Thymus (tissue), 11 donors: ENCODE results near the gene GRIN3A. TPM values are rescaled to one million over a fixed set of nuclear protein-coding genes. Genes with fewer than 3 reads are reported as not detected.
A peak's percentile ranks its signal among the peaks of the same experiment; 100 is the strongest.
"Not testable (repeated sequence)": the region's sequence is repeated elsewhere in the genome, so short reads cannot be mapped to it uniquely, and the experiment has no call there.

Source experiments
- DNase-seq, 9 donors: peaks; one replicate each; pipeline ENCODE4 v3.0.0-alpha.2; 2013; ENCODE audit warnings: low spot score in 9 of 9, low read depth in 6 of 9, missing footprints in 1 of 9
- H3K27ac ChIP-seq, 2 donors: one replicate each; pipeline ENCODE4 v1.5.1; 2013; ENCODE audit warnings: control low read depth in 1 of 2, low read depth in 1 of 2, low read length in 1 of 2, mild to moderate bottlenecking in 1 of 2, moderate library complexity in 1 of 2
- H3K27me3 ChIP-seq, 2 donors: one replicate each; pipeline ENCODE4 v1.5.1; 2013; ENCODE audit warnings: low read length in 1 of 2; ENCODE audit not compliant: control insufficient read depth in 2 of 2, insufficient read depth in 1 of 2
- H3K36me3 ChIP-seq, 2 donors: one replicate each; pipeline ENCODE4 v1.5.1; 2013; ENCODE audit warnings: low read length in 1 of 2, mild to moderate bottlenecking in 1 of 2, moderate library complexity in 1 of 2; ENCODE audit not compliant: control insufficient read depth in 2 of 2, insufficient read depth in 2 of 2
- H3K4me1 ChIP-seq, 2 donors: one replicate each; pipeline ENCODE4 v1.5.1; 2013; ENCODE audit warnings: low read length in 2 of 2; ENCODE audit not compliant: control insufficient read depth in 2 of 2, insufficient read depth in 2 of 2
- H3K4me3 ChIP-seq, 2 donors: one replicate each; pipeline ENCODE4 v1.5.1; 2013; ENCODE audit warnings: low read length in 2 of 2, control low read depth in 1 of 2, mild to moderate bottlenecking in 1 of 2
- H3K9me3 ChIP-seq, 2 donors: one replicate each; pipeline ENCODE4 v1.5.1; 2013; ENCODE audit warnings: low read length in 1 of 2, mild to moderate bottlenecking in 1 of 2; ENCODE audit not compliant: control insufficient read depth in 2 of 2, insufficient read depth in 1 of 2
- WGBS: extraction: QIAGEN DNeasy Blood & Tissue Kit; methylation state at CpG from one replicate; pipeline ENCODE4 v1.1.7; 2013; 5-methylcytosine and 5-hydroxymethylcytosine counted together
- polyA plus RNA-seq: library from polyadenylated mRNA; stranded (reverse); fragments of 200-250 nt; gene quantifications from one replicate; pipeline ENCODE4 v1.2.3, GENCODE V29; 2013
- total RNA-seq: library from RNA; stranded (reverse); fragments of 120-200 nt; gene quantifications from one replicate; pipeline ENCODE4 v1.2.4, GENCODE V29; 2013
- donor health status: healthy.

GRIN3A gene
- total and polyA plus RNA-seq, 2 donors = 0.09 to 0.14 TPM

DNA sequence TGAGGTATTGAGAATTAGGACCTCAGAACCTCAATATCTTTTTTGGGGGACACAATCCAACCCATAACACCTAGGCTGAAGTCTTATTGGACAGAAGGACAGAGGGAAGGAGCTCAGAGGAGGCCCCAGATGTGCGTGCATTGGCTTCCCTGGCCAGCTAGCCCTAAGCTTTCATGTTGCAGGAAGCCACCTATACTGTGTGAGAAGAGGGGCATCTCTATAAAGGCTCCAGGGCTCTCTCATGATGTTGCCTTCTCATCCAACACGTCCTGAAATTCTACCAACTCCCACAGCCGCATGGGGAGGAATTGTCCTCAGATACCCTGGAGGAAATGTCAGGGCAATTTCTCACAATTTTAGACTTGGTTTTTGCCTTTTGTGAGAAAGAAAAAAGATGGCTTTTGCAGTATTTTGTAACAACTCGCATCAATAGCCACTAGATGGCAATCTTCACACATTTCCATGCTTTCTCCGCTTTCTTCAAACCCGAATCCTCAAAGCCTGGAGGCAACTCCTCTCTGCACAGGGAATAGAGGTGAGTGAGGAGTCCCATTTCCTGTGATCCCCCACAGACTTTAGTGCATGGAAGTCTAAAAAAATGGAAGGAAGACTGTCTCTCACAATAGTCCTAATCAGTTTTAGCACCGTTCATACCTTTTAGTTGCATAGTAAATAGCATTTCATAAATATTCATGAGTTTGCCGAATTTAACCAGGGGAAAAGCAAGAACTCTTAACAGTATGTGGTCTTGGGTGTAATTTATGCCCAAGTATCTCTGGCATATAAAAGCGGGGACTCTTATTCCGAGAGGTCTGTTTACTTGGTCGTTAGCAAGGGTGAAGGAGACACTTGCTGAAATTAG is 136.3 kb downstream of the GRIN3A start:
- Histone ChIP-seq H3K27me3 (no peaks in the 10 kb centered on the region), H3K4me3 (no peak overlapping the region), H3K36me3 (no peaks in the 10 kb centered on the region), H3K27ac (no peak overlapping the region), H3K9me3 (no peaks in the 10 kb centered on the region), H3K4me1 (no peaks in the 10 kb centered on the region)
- 36% methylated on average over 11 of the region's 11 CpGs for WGBS
- peak in 6 of 9 donors; percentile 2 to 41 (median 8) for DNase-seq

DNA sequence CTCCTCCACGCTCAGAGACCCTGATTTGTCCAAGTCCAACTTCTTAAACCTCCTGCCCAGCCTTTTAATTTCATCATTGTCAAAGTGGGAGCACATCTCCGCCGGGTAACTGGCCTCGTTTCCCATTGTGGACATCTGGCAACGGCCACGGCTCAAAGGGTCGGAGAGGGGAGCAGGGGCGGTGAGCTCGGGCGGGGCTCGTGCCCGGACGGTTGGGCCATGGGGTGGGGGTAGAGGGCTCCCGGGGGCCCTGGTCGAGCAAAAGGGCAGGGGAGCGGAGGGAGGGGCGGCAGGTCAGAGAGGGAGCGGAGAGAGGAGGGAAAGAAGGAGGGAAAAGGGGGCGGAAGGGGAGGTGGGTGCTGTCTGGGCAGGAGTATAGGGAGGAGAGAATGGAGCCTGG is 143.7 kb downstream of the GRIN3A start, which contains the start of gene PPP3R2:
Gene PPP3R2 (minus strand): TSS at position 174 of the 400 bp plus-strand sequence. CDS start 48 bp downstream, at position 126.
- Histone ChIP-seq H3K27ac (no peak within 1 kb of the TSS), H3K36me3 (no peaks in the 10 kb centered on the region), H3K4me1 (no peaks in the 10 kb centered on the region), H3K27me3 (no peaks in the 10 kb centered on the region), H3K4me3 (no peak within 1 kb of the TSS), H3K9me3 (no peaks in the 10 kb centered on the region)
- no peak for DNase-seq
- 96% methylated on average over 19 of the region's 19 CpGs for WGBS

DNA sequence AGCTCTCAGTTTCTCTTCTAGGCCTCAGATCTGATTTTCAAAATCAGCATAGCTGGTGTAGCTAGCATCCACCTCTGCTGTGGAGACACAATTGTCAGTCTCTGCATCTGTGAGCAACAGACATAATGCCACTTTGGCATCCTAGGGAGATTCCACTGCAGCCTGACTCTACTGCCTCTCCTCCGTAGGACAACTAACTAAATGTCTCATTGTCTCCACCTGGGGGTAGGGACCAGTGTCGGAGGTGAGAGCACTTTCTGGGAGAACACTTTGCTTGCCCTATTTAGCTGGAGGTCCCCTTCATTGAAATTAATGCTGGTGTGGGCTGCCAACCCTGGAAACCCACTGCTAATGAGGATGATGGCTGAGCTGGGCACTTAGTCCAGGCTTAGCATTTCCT is 145.1 kb downstream of the GRIN3A start:
- DNase-seq = no peak
- Histone ChIP-seq H3K27me3 (no peaks in the 10 kb centered on the region), H3K36me3 (no peaks in the 10 kb centered on the region), H3K4me1 (no peaks in the 10 kb centered on the region), H3K27ac (no peak overlapping the region), H3K9me3 (no peaks in the 10 kb centered on the region), H3K4me3 (no peak overlapping the region)
- 92% methylated on average over 2 of the region's 2 CpGs for WGBS

DNA sequence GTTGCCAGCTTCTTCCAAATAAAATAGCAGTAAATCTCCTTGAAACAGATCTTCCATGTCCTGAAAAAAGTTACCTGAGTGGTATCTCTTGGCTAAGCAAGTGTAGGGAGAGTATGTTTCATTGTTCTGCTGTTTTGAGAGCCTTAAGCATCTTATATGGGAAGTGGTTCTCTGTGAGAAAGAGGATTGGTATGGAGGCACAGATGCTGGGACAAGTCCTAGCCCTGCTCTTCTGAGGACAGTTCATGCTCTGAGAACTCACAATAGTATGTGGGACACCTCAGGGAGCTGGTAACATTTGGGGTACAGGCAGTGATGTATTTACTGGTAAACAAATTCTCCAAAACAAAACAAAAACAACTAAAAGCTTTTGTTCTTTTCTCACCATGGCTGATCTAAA is 145.7 kb downstream of the GRIN3A start:
- Histone ChIP-seq H3K4me1 (no peaks in the 10 kb centered on the region), H3K4me3 (no peak overlapping the region), H3K9me3 (no peaks in the 10 kb centered on the region), H3K36me3 (no peaks in the 10 kb centered on the region), H3K27ac (no peak overlapping the region), H3K27me3 (no peaks in the 10 kb centered on the region)
- DNase-seq = no peak

DNA sequence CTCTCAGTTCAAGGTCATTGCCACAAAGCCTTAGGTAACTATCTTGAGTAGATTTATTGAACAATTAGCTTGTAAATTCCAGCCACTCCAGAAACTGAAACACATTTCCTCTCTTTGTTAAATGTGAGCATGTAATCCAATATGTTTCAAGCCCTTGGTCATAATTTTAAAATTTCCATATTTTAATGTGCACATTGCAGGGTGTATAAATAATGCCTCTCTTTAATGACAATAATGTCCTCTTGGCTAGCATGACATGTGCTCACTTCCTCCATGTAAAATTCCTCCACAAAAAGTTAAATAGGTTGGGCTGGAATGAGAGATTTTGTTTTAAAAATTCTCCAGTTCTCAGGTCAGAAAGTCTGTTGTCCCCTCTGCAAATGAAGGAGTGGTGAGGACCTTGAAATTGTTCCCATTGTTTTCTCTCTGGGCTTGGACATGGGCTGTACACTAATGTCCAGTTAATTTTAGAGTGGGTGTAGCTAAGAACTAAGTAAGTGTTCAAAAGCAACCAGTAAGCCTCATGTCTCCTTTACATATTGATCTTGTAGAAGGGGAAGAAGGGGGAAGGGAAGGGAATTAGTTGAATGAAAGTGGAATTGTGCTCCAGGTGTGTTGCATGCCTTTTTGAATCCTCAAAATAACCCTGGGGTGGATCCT is 146.5 kb downstream of the GRIN3A start:
- Histone ChIP-seq H3K27me3 (no peaks in the 10 kb centered on the region), H3K36me3 (no peaks in the 10 kb centered on the region), H3K4me3 (no peak overlapping the region), H3K4me1 (no peaks in the 10 kb centered on the region), H3K27ac (no peak overlapping the region), H3K9me3 (no peaks in the 10 kb centered on the region)
- no peak for DNase-seq

DNA sequence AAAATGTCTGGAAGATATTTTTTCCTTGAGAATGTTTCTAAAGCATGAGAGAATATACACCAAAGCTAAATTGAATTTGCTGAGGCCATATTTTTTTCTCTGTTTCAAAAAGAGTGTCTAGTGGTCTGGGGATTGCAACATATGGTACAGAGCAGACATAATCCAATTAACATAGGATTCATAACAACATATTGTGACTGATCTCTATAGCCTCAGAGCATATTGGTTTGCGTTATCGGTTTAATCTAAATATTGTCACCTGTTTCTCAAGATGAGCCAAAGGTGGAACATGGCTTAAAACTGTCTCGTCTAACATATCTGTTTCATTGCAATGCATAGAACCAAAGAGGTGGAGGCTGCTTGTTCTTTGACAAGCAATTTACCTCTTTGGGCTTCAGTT is 147.5 kb downstream of the GRIN3A start:
- no peak overlapping the region for H3K27ac ChIP-seq
- no peaks in the 10 kb centered on the region for H3K9me3 ChIP-seq
- no peaks in the 10 kb centered on the region for H3K36me3 ChIP-seq
- 99% methylated on average over 3 of the region's 3 CpGs for WGBS
- no peak overlapping the region for H3K4me3 ChIP-seq
- no peaks in the 10 kb centered on the region for H3K27me3 ChIP-seq
- H3K4me1 ChIP-seq = no peaks in the 10 kb centered on the region
- no peak for DNase-seq

DNA sequence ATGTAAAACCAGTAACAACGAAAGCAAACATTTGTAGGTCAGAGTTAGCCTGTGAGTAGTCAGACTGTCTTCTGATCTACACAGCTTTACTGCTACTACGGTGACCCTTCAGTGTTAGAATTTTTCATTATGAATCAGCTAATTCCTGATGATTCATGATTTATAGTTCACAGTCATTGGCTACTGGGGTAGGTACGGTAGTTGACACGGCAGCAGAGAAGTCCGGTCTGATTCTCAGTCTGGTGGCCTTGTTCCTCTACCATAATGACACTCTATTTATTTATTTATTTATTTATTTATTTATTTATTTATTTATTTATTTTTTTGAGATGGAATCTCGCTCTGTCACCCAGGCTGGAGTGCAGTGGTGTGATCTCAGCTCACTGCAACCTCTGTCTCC is 148.4 kb downstream of the GRIN3A start:
- 96% methylated on average over 6 of the region's 6 CpGs for WGBS
- H3K27me3 ChIP-seq, H3K4me1 ChIP-seq, H3K9me3 ChIP-seq, DNase-seq, H3K4me3 ChIP-seq, H3K36me3 ChIP-seq, H3K27ac ChIP-seq: not testable (repeated sequence)

DNA sequence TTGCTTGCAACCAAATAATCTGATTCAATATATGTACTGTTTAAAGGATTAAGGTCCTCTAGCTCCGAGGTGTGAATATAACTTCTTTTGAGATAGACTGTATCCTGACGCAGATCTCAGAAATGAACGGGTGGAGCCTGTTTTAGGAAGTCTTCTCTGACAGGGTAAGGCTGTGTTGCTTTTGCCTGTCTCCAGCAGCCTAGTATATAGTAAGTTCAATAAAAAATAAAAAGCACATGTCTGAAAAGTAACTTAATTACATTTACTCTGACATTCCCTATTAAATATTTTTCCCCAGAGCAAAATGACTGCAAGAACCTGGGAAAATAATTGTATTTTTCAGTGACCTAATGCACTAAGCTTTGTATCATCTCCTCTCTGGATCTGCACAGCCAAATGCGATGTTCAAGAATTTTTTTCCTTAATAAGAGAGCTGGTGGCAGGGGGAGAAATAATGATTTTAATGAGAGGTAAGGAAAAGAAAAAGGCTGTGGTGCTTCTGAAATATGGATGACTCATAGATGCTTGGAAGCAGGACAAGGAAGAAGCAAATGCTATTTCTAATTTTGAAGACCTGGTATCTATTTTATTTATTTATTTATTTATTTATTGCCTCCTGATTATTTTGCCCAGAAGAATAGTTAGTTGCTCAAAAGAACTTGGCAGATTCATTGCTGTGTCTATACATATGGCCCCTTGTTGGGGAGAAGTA is 151.0 kb downstream of the GRIN3A start:
- Histone ChIP-seq H3K9me3 (no peaks in the 10 kb centered on the region), H3K27me3 (no peaks in the 10 kb centered on the region), H3K36me3 (no peaks in the 10 kb centered on the region), H3K4me1 (no peaks in the 10 kb centered on the region), H3K4me3 (no peak overlapping the region), H3K27ac (no peak overlapping the region)
- 95% methylated on average over 4 of the region's 4 CpGs for WGBS
- DNase-seq = no peak

DNA sequence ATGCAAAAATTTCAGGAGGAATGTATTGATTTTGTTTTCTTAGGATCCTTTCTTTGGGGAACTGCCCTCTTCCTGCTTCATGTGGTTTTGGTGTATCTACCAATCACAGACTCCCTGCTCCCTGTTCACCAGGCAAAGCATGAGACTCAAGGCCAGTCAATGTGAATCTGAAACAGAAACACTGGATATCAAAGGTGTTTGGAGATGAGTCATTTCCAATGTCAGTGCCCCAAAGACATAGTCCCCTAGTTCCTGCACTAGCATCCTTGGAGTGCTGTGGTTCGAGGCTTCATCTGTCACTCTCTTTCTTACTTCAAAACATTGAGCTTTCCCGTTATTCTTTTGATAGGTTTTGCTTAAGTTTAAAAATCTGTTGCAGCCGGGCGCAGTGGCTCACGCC is 151.8 kb downstream of the GRIN3A start:
- no peaks in the 10 kb centered on the region for H3K9me3 ChIP-seq
- H3K36me3 ChIP-seq = no peaks in the 10 kb centered on the region
- no peak for DNase-seq
- H3K4me1 ChIP-seq = no peaks in the 10 kb centered on the region
- H3K27ac ChIP-seq = no peak overlapping the region
- 94% methylated on average over 5 of the region's 5 CpGs for WGBS
- H3K27me3 ChIP-seq = no peaks in the 10 kb centered on the region
- H3K4me3 ChIP-seq = no peak overlapping the region
